ENCODE measurements around the gene PRRG1. TPM values are rescaled to one million over a fixed set of nuclear protein-coding genes. Genes with fewer than 3 reads are reported as not detected.
"Not testable (repeated sequence)": the region's sequence is repeated elsewhere in the genome, so short reads cannot be mapped to it uniquely, and the experiment has no call there.

PRRG1 gene
- total RNA-seq, 2 experiments from 2014 or later: not detected

DNA sequence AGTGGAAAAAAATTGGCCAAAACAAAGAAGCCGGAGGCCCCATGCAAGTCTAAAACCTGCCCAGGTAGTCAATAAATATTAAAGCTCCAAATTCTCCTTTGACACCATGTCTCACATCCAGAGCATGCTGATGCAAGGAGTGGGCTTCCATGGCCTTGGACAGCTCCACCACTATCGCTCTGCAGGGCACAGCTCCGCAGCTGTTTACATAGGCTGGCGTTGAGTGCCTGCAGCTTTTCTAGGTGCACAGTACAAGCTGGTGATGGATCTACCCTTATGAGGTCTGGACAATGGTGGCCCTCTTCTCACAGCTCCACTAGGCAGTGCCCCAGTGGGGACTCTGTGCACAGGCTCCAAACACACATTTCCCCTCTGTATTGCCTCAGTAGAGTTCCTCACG is 138.1 kb downstream of the PRRG1 start:
- ATAC-seq (ENCODE audit: poor library complexity) (no peak), DNase-seq (no peak)
- Histone ChIP-seq H3K4me3 (ENCODE audit: low read length) (no peak overlapping the region), H3K27ac (ENCODE audit: low read depth in 1 of 2, low read length in 2 of 2) (no peak overlapping the region), H3K9me3 (ENCODE audit: control insufficient read depth in 1 of 2, insufficient read depth in 1 of 2, low read length in 2 of 2) (no peaks in the 10 kb centered on the region), H3K27me3 (ENCODE audit: control insufficient read depth in 1 of 2, insufficient read depth in 2 of 2, low read length in 2 of 2) (no peaks in the 10 kb centered on the region), H3K4me1 (ENCODE audit: insufficient read depth, low read length) (no peaks in the 10 kb centered on the region), H3K36me3 (ENCODE audit: insufficient read depth, low read length) (no peaks in the 10 kb centered on the region)
- intact Hi-C loops (cut with DNase I, micrococcal nuclease): no loop called here
- no peaks in the 10 kb centered on the region for H3K9me3 Mint-ChIP-seq
- no peak overlapping the region for H3K27ac Mint-ChIP-seq
- H3K4me1 Mint-ChIP-seq (ENCODE audit: low read depth): no peaks in the 10 kb centered on the region
- ChIA-PET CTCF (no interaction called here), POLR2A (no interaction called here)
- no peaks in the 10 kb centered on the region for H3K36me3 Mint-ChIP-seq (ENCODE audit: low read depth)
- TF ChIP-seq, protein P1, sequence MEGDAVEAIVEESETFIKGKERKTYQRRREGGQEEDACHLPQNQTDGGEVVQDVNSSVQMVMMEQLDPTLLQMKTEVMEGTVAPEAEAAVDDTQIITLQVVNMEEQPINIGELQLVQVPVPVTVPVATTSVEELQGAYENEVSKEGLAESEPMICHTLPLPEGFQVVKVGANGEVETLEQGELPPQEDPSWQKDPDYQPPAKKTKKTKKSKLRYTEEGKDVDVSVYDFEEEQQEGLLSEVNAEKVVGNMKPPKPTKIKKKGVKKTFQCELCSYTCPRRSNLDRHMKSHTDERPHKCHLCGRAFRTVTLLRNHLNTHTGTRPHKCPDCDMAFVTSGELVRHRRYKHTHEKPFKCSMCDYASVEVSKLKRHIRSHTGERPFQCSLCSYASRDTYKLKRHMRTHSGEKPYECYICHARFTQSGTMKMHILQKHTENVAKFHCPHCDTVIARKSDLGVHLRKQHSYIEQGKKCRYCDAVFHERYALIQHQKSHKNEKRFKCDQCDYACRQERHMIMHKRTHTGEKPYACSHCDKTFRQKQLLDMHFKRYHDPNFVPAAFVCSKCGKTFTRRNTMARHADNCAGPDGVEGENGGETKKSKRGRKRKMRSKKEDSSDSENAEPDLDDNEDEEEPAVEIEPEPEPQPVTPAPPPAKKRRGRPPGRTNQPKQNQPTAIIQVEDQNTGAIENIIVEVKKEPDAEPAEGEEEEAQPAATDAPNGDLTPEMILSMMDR (IDR thresholded peaks at IDR 0.05): no peak
- H3K27me3 Mint-ChIP-seq: peaks cover 6% of the 10 kb centered on the region
- H3K4me3 Mint-ChIP-seq: no peak overlapping the region

DNA sequence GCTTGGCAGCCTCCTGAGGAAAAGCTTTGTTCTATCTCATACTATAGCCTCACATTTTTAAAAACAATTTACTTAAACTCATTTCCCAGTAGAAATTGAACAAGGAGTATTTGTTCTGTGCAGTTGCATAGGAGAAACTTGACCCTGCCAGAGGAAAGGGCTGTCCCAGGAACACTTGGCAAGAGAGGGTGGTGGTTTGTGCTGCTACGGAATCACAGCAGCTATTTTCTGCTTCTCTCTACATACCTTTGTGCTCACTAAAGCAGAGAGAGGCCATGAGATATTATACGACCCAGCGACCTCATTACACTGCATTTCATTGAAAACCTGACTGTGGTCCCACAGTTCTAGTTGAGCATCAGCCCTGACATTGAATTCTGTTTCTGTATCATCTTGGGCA is 139.2 kb downstream of the PRRG1 start:
- Histone ChIP-seq H3K4me3 (ENCODE audit: low read length) (no peak overlapping the region), H3K27ac (ENCODE audit: low read depth in 1 of 2, low read length in 2 of 2) (no peak overlapping the region), H3K27me3 (ENCODE audit: control insufficient read depth in 1 of 2, insufficient read depth in 2 of 2, low read length in 2 of 2) (no peaks in the 10 kb centered on the region), H3K36me3 (ENCODE audit: insufficient read depth, low read length) (no peaks in the 10 kb centered on the region), H3K4me1 (ENCODE audit: insufficient read depth, low read length) (no peaks in the 10 kb centered on the region), H3K9me3 (ENCODE audit: control insufficient read depth in 1 of 2, insufficient read depth in 1 of 2, low read length in 2 of 2) (no peaks in the 10 kb centered on the region)
- intact Hi-C loops (cut with DNase I, micrococcal nuclease): no loop called here
- H3K36me3 Mint-ChIP-seq (ENCODE audit: low read depth): no peaks in the 10 kb centered on the region
- H3K4me1 Mint-ChIP-seq (ENCODE audit: low read depth): no peaks in the 10 kb centered on the region
- no peak for ATAC-seq (ENCODE audit: poor library complexity)
- peaks cover 6% of the 10 kb centered on the region for H3K27me3 Mint-ChIP-seq
- no peak for DNase-seq
- no peaks in the 10 kb centered on the region for H3K9me3 Mint-ChIP-seq
- CTCF ChIA-PET: no interaction called here
- POLR2A ChIA-PET: no interaction called here
- TF ChIP-seq, protein P1 (IDR thresholded peaks at IDR 0.05): no peak
- H3K4me3 Mint-ChIP-seq: no peak overlapping the region
- no peak overlapping the region for H3K27ac Mint-ChIP-seq

DNA sequence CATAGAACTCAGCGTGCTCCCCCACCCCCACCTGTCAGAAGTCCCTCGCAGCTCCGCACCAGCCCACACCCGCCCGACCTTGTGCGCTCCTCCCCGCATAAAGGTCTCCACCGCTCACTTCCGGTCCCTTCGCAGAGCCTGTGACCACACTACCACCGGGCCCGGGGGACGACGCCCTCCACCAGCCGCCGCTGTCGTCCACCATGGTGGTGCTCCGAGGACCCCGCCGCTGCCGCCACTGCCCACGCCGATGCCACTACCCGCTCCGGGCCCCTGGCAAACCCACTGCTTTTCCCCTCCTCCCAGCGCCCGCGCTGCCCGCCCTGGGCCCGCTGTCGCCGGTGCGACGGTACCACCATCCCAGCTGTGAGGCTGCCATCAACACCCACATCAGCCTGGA is 142.5 kb downstream of the PRRG1 start:
- Histone ChIP-seq H3K9me3 (ENCODE audit: control insufficient read depth in 1 of 2, insufficient read depth in 1 of 2, low read length in 2 of 2) (no peaks in the 10 kb centered on the region), H3K36me3 (ENCODE audit: insufficient read depth, low read length) (no peaks in the 10 kb centered on the region), H3K27me3 (ENCODE audit: control insufficient read depth in 1 of 2, insufficient read depth in 2 of 2, low read length in 2 of 2) (no peaks in the 10 kb centered on the region), H3K4me1 (ENCODE audit: insufficient read depth, low read length) (no peaks in the 10 kb centered on the region), H3K4me3 (ENCODE audit: low read length) (no peak overlapping the region), H3K27ac (ENCODE audit: low read depth in 1 of 2, low read length in 2 of 2) (no peak overlapping the region)
- Mint-ChIP-seq H3K27me3 (no peaks in the 10 kb centered on the region), H3K36me3 (ENCODE audit: low read depth) (no peaks in the 10 kb centered on the region), H3K27ac (no peak overlapping the region), H3K4me3 (no peak overlapping the region), H3K4me1 (ENCODE audit: low read depth) (no peaks in the 10 kb centered on the region), H3K9me3 (no peaks in the 10 kb centered on the region)
- intact Hi-C loops (cut with DNase I, micrococcal nuclease): no loop called here
- no peak for DNase-seq
- ChIA-PET CTCF (no interaction called here), POLR2A (no interaction called here)
- ATAC-seq (ENCODE audit: poor library complexity): no peak
- TF ChIP-seq, protein P1 (IDR thresholded peaks at IDR 0.05): no peak

DNA sequence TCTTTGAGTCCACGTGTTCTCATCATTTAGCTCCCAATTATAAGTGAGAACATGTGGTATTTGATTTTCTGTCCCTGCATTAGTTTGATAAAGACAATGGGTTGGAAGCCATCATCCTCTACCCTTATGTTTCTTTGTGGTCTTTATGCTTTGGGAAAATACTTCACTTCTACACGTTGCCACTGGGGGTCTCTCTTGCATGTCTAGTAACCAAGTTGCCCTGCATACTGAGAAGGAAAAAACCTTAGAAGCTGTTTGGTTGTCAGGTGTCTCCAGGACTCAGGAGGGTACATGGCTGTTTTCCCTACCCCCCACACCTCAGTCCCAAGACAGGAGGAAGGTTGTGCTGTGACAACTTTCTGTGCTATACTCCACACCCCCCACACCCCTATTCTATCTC is 146.6 kb downstream of the PRRG1 start:
- H3K27ac Mint-ChIP-seq; H3K36me3 ChIP-seq (ENCODE audit: insufficient read depth, low read length); H3K4me3 ChIP-seq (ENCODE audit: low read length); DNase-seq; H3K4me1 Mint-ChIP-seq (ENCODE audit: low read depth); H3K4me3 Mint-ChIP-seq; H3K36me3 Mint-ChIP-seq (ENCODE audit: low read depth); ATAC-seq (ENCODE audit: poor library complexity); H3K27me3 ChIP-seq (ENCODE audit: control insufficient read depth in 1 of 2, insufficient read depth in 2 of 2, low read length in 2 of 2); H3K9me3 ChIP-seq (ENCODE audit: control insufficient read depth in 1 of 2, insufficient read depth in 1 of 2, low read length in 2 of 2); H3K9me3 Mint-ChIP-seq; POLR2A ChIA-PET; intact Hi-C loops (cut with DNase I, micrococcal nuclease); H3K4me1 ChIP-seq (ENCODE audit: insufficient read depth, low read length); H3K27ac ChIP-seq (ENCODE audit: low read depth in 1 of 2, low read length in 2 of 2); CTCF ChIA-PET; H3K27me3 Mint-ChIP-seq: not testable (repeated sequence)

DNA sequence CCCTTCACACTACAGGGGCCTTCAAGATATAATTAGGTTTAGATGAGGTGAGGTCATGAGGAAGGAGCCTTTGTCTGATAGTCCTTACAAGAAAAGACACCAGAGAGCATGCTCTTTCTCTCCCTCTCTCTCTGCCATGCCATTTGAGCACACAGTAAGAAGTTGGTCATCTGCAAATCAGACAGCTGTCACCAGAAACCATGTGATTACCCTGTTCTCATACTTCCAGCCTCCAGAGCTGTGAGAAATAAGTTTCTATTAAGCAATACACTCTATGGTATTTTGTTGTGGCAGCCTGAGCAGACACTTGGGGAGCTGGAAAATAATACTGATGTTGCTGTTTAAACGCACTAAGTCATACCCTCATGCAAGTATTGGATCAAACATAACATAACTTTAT is 148.0 kb downstream of the PRRG1 start:
- H3K4me1 Mint-ChIP-seq (ENCODE audit: low read depth); H3K36me3 ChIP-seq (ENCODE audit: insufficient read depth, low read length); POLR2A ChIA-PET; H3K4me3 ChIP-seq (ENCODE audit: low read length); H3K4me3 Mint-ChIP-seq; intact Hi-C loops (cut with DNase I, micrococcal nuclease); H3K27ac ChIP-seq (ENCODE audit: low read depth in 1 of 2, low read length in 2 of 2); H3K9me3 Mint-ChIP-seq; H3K27me3 Mint-ChIP-seq; H3K9me3 ChIP-seq (ENCODE audit: control insufficient read depth in 1 of 2, insufficient read depth in 1 of 2, low read length in 2 of 2); H3K4me1 ChIP-seq (ENCODE audit: insufficient read depth, low read length); CTCF ChIA-PET; H3K27me3 ChIP-seq (ENCODE audit: control insufficient read depth in 1 of 2, insufficient read depth in 2 of 2, low read length in 2 of 2); H3K36me3 Mint-ChIP-seq (ENCODE audit: low read depth); DNase-seq; ATAC-seq (ENCODE audit: poor library complexity); H3K27ac Mint-ChIP-seq: not testable (repeated sequence)

DNA sequence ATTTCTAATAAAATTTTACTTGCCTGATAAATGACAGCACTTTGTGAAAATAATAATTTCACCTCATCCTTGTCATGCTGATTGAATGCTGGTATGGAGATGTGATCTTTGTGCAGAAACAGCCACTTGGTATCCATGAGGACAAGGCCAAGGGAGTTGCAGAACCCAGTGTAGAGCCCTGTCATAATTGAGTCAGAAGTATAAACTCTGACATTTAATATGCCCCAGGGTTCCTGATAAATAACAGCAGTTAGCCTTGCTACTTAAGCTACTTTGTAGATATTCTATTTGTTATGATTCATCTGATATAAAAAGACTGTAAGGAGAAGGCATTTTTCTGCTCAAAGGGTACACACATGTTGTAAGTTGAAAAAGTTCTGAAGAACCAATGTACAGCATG is 149.2 kb downstream of the PRRG1 start:
- H3K4me3 Mint-ChIP-seq; H3K27ac ChIP-seq (ENCODE audit: low read depth in 1 of 2, low read length in 2 of 2); H3K4me1 ChIP-seq (ENCODE audit: insufficient read depth, low read length); H3K36me3 Mint-ChIP-seq (ENCODE audit: low read depth); POLR2A ChIA-PET; ATAC-seq (ENCODE audit: poor library complexity); H3K36me3 ChIP-seq (ENCODE audit: insufficient read depth, low read length); H3K27me3 ChIP-seq (ENCODE audit: control insufficient read depth in 1 of 2, insufficient read depth in 2 of 2, low read length in 2 of 2); H3K4me3 ChIP-seq (ENCODE audit: low read length); intact Hi-C loops (cut with DNase I, micrococcal nuclease); H3K27me3 Mint-ChIP-seq; H3K9me3 ChIP-seq (ENCODE audit: control insufficient read depth in 1 of 2, insufficient read depth in 1 of 2, low read length in 2 of 2); H3K9me3 Mint-ChIP-seq; H3K4me1 Mint-ChIP-seq (ENCODE audit: low read depth); CTCF ChIA-PET; DNase-seq; H3K27ac Mint-ChIP-seq: not testable (repeated sequence)
